SH-SY5Y (cell line): ENCODE measurements around the gene ARSJ.

Source experiments
- GATA2 ChIP-seq: IDR thresholded peaks from 2 replicates; pipeline ENCODE4 v1.6.1; 2011; ENCODE audit warnings: mild to moderate bottlenecking, low read depth, low read length
- GATA3 ChIP-seq: IDR thresholded peaks from 2 replicates; pipeline ENCODE4 v1.6.1; 2011; ENCODE audit warnings: low read depth, mild to moderate bottlenecking, low read length, moderate library complexity

DNA sequence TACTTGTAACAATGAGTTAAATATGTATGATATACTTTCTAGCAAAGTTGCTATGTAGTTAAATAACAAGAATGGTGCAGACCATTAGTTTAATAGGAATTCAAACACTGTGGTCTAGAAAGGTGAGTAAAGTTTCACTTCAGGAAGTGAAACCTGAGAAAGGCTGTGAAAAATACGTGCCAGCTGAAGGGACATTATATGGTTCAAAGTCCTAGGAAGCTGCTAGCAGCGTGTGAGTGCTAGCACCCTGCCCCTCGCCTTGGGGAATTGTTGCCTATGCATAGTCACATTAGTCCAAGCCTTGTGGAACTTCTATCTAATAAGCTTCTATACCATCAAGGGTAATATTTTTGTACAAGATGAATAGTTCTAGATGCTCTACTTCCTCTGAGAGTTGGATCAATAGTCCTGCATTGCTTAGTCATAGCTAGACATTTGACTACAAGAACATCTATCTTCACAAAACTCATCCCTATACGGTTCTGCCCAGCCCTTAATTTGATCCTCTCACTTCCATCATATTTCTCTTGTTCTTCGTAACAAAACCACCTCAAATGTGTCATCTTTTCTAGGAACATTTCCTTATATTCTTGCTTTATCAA is 45.8 kb upstream of the ARSJ start:
- TF ChIP-seq GATA2 (no peak), GATA3 (no peak)
